KBM-7 (cell line): ENCODE measurements around the gene MEGF6.
"Not testable (repeated sequence)": the region's sequence is repeated elsewhere in the genome, so short reads cannot be mapped to it uniquely, and the experiment has no call there.

ENCODE experiments used
- DNase-seq: peaks from one replicate; pipeline ENCODE4 v3.0.0-alpha.2; 2015
- in situ Hi-C: fragments of 300-500 bp; cut with MboI; formaldehyde crosslinking; loops from 2 replicates; pipeline ENCODE4 v1.14.3; 2020; ENCODE audit warnings: low sequenced_read_pairs, low pct_unique_long_range_greater_than_20kb, mixed read lengths

Gene MEGF6

GRCh38 chr1:3581296-3582036, 29.8 kb downstream of the MEGF6 start:
- in situ Hi-C loops = no loop called here
- DNase-seq = no peak

GRCh38 chr1:3580231-3580630, 31.1 kb downstream of the MEGF6 start:
- no peak for DNase-seq
- in situ Hi-C loops = no loop called here

GRCh38 chr1:3579626-3580025, 31.7 kb downstream of the MEGF6 start:
- in situ Hi-C loops = no loop called here
- no peak for DNase-seq

GRCh38 chr1:3578906-3579305, 32.4 kb downstream of the MEGF6 start:
- in situ Hi-C loops = no loop called here
- no peak for DNase-seq

GRCh38 chr1:3578433-3578805, 32.9 kb downstream of the MEGF6 start:
- in situ Hi-C loops = no loop called here
- no peak for DNase-seq

GRCh38 chr1:3577711-3578432, 33.4 kb downstream of the MEGF6 start:
- in situ Hi-C loops = no loop called here
- DNase-seq = no peak

GRCh38 chr1:3577300-3577699, 34.0 kb downstream of the MEGF6 start:
- DNase-seq = no peak
- in situ Hi-C loops = no loop called here

- in situ Hi-C loops = no loop called here
- no peak for DNase-seq
Measured at GRCh38 chr1:3575993-3576392, 35.3 kb downstream of the MEGF6 start.

GRCh38 chr1:3575515-3575914, 35.8 kb downstream of the MEGF6 start:
- DNase-seq, in situ Hi-C loops: not testable (repeated sequence)

- in situ Hi-C loops = no loop called here
- no peak for DNase-seq
Measured at GRCh38 chr1:3573500-3573899, 37.8 kb downstream of the MEGF6 start.

GRCh38 chr1:3572638-3573037, 38.7 kb downstream of the MEGF6 start:
- DNase-seq, in situ Hi-C loops: not testable (repeated sequence)

GRCh38 chr1:3571263-3571662, 40.0 kb downstream of the MEGF6 start:
- no peak for DNase-seq
- in situ Hi-C loops = no loop called here

GRCh38 chr1:3570066-3570986, 41.0 kb downstream of the MEGF6 start:
- in situ Hi-C loops = no loop called here
- no peak for DNase-seq

- no peak for DNase-seq
- in situ Hi-C loops = no loop called here
Measured at GRCh38 chr1:3569436-3569835, 41.9 kb downstream of the MEGF6 start.

GRCh38 chr1:3568815-3569435, 42.4 kb downstream of the MEGF6 start:
- DNase-seq = no peak
- in situ Hi-C loops = no loop called here

GRCh38 chr1:3566951-3567804, 44.1 kb downstream of the MEGF6 start:
- DNase-seq = no peak
- in situ Hi-C loops = no loop called here

- DNase-seq = no peak
- in situ Hi-C loops = no loop called here
Measured at GRCh38 chr1:3566003-3566885, 45.1 kb downstream of the MEGF6 start.
